CD4-positive, CD25-positive, alpha-beta regulatory T cell (primary cell): ENCODE measurements around the gene C2CD3. TPM values are rescaled to one million over a fixed set of nuclear protein-coding genes. Genes with fewer than 3 reads are reported as not detected.

ENCODE experiments used
- ATAC-seq, 2 donors: fragments of 150-1000 bp; cut with Tn5 transposase; one replicate each; pipeline ENCODE4 v1.10.0; 2021; ENCODE audit warnings: low read depth in 2 of 2, moderate number of reproducible peaks in 2 of 2, moderate library complexity in 1 of 2
- DNase-seq, 3 donors: peaks; one replicate each; pipeline versions ENCODE4 v3.0.0 to v3.0.0-alpha.2; 2012 to 2022; ENCODE audit warnings: mixed read lengths in 1 of 3
- H3K27ac ChIP-seq: one replicate; pipeline ENCODE4 v1.7.0; 2013; ENCODE audit warnings: mild to moderate bottlenecking, low read length; ENCODE audit not compliant: insufficient read depth, poor library complexity, severe bottlenecking
- H3K27me3 ChIP-seq: one replicate; pipeline ENCODE4 v1.7.0; 2013; ENCODE audit warnings: low read length; ENCODE audit not compliant: control insufficient read depth, insufficient read depth
- H3K36me3 ChIP-seq: one replicate; pipeline ENCODE4 v1.7.0; 2013; ENCODE audit warnings: mild to moderate bottlenecking, low read length, moderate library complexity; ENCODE audit not compliant: control insufficient read depth, insufficient read depth
- H3K4me1 ChIP-seq: 2 replicates; pipeline ENCODE4 v1.7.0; 2013; ENCODE audit warnings: mild to moderate bottlenecking, low read length; ENCODE audit not compliant: insufficient read depth, control insufficient read depth, poor library complexity, severe bottlenecking
- H3K4me3 ChIP-seq: one replicate; pipeline ENCODE4 v1.7.0; 2013; ENCODE audit warnings: low read depth, mild to moderate bottlenecking, low read length, moderate library complexity
- H3K9me3 ChIP-seq, 2 experiments: 1 replicate in 1 of 2; 2 replicates in 1 of 2; pipeline ENCODE4 v1.7.0; 2013; ENCODE audit warnings: low read length in 2 of 2, mild to moderate bottlenecking in 1 of 2, moderate library complexity in 1 of 2; ENCODE audit not compliant: control insufficient read depth in 2 of 2
- H3K27ac Mint-ChIP-seq, 3 donors: one replicate each; pipeline ENCODE4 v1.8.0; 2020 to 2022; ENCODE audit warnings: mild to moderate bottlenecking in 3 of 3, mixed read lengths in 3 of 3, moderate library complexity in 2 of 3
- H3K27me3 Mint-ChIP-seq: one replicate; pipeline ENCODE4 v1.8.0; 2022; ENCODE audit warnings: mild to moderate bottlenecking, mixed read lengths
- H3K36me3 Mint-ChIP-seq: one replicate; pipeline ENCODE4 v1.8.0; 2020; ENCODE audit warnings: mixed read lengths
- H3K4me1 Mint-ChIP-seq, 4 donors: one replicate each; pipeline ENCODE4 v1.8.0; 2020 to 2022; ENCODE audit warnings: mixed read lengths in 4 of 4, mild to moderate bottlenecking in 1 of 4
- H3K4me3 Mint-ChIP-seq, 4 donors: one replicate each; pipeline ENCODE4 v1.8.0; 2020 to 2022; ENCODE audit warnings: mild to moderate bottlenecking in 4 of 4, mixed read lengths in 4 of 4, moderate library complexity in 3 of 4
- H3K9me3 Mint-ChIP-seq, 7 donors: one replicate each; pipeline ENCODE4 v1.8.0; 2020 to 2022; ENCODE audit warnings: mixed read lengths in 7 of 7, mild to moderate bottlenecking in 3 of 7, moderate library complexity in 2 of 7
- polyA plus RNA-seq, 4 donors: library from polyadenylated mRNA; unstranded; fragments of 300-500 nt; fragmentation: Illumina TruSeq; gene quantifications; one replicate each; pipeline ENCODE4 v1.2.3, GENCODE V29; 2021
- total RNA-seq: library from RNA; stranded (reverse); gene quantifications from one replicate; pipeline ENCODE4 v1.2.3, GENCODE V29; 2022

Gene C2CD3
- total and polyA plus RNA-seq, 5 donors from 2014 or later = 7.2 to 46.4 (median 9.3) TPM

DNA sequence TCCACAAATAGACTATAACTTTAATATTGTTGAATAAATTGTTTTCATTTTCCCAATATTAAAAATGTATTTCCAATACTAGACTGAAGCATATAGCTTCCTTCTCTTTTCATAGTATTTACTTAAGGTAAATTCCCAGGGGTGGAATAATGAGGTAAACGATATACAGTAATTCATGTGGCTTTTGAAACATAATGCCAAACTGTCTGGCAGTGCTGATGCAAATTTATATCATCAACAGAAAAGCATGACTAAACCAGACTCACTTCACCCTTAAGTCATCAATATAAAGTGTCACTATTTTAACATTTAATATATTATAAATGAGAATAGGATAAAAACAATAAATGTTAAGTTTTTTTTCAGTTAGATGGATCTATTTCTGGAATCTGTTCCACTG, 13.6 kb downstream of the C2CD3 start:
- H3K9me3 Mint-ChIP-seq = peaks cover 0 to 2% (median 0%) of the 10 kb centered on the region in 7 donors
- H3K36me3 ChIP-seq = peaks cover 11% of the 10 kb centered on the region
- peaks cover 59% of the 10 kb centered on the region for H3K36me3 Mint-ChIP-seq
- no peaks in the 10 kb centered on the region for H3K4me1 ChIP-seq
- peaks cover 24 to 34% (median 27%) of the 10 kb centered on the region in 4 donors for H3K4me1 Mint-ChIP-seq
- no peak overlapping the region for H3K4me3 Mint-ChIP-seq
- H3K27ac Mint-ChIP-seq = no peak overlapping the region
- no peaks in the 10 kb centered on the region for H3K27me3 ChIP-seq
- no peak overlapping the region for H3K4me3 ChIP-seq
- H3K27me3 Mint-ChIP-seq = no peaks in the 10 kb centered on the region
- no peaks in the 10 kb centered on the region for H3K9me3 ChIP-seq
- DNase-seq (no peak), ATAC-seq (no peak)
- H3K27ac ChIP-seq = no peak overlapping the region

DNA sequence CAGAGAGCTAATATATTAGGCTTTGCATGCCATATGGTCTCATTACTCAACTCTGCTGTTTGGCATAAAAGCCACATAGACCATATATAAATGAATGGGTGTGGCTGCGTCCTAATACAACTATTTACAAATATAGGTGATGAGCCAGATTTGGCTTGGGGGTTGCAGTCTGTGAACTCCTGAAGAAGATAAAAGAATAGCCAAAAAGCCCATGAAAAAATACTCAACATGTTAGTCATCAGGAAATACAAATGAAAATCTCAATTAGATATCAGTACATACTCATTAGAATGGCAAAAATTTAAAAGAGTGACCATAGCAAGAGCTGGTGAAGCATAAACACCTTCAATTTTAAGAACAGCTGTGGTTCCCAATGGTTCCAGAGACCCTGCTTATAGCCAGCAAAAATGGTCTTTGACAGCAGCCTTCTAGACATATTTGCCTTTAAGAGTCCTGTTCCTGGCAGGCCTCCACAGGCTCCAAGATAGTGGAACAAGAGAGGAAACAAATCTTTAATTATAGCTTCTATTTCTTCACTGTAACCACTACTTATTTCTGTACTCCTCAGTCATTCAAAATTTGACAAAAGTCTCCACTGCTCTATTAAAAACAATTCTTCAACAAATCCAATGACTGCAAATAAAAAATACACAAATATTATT, 16.1 kb downstream of the C2CD3 start:
- peaks cover 15 to 29% (median 20%) of the 10 kb centered on the region in 4 donors for H3K4me1 Mint-ChIP-seq
- peaks cover 51% of the 10 kb centered on the region for H3K36me3 Mint-ChIP-seq
- Histone ChIP-seq H3K27me3 (no peaks in the 10 kb centered on the region), H3K27ac (no peak overlapping the region), H3K36me3 (peaks cover 6% of the 10 kb centered on the region), H3K4me3 (no peak overlapping the region), H3K4me1 (no peaks in the 10 kb centered on the region), H3K9me3 (no peaks in the 10 kb centered on the region)
- no peak for DNase-seq
- ATAC-seq = no peak
- no peak overlapping the region for H3K4me3 Mint-ChIP-seq
- H3K27ac Mint-ChIP-seq = no peak overlapping the region
- no peaks in the 10 kb centered on the region for H3K27me3 Mint-ChIP-seq
- H3K9me3 Mint-ChIP-seq = peaks cover 0 to 2% (median 0%) of the 10 kb centered on the region in 7 donors

- no peaks in the 10 kb centered on the region for H3K27me3 ChIP-seq
- no peak overlapping the region for H3K27ac ChIP-seq
- no peak for DNase-seq
- no peak overlapping the region for H3K4me3 ChIP-seq
- no peak for ATAC-seq
- Mint-ChIP-seq H3K4me1 (peaks cover 15 to 33% (median 24%) of the 10 kb centered on the region in 4 donors), H3K27me3 (no peaks in the 10 kb centered on the region), H3K27ac (peak overlapping the region in 1 of 3 donors; percentile 18), H3K4me3 (no peak overlapping the region), H3K36me3 (peaks cover 53% of the 10 kb centered on the region), H3K9me3 (peaks cover 0 to 2% (median 0%) of the 10 kb centered on the region in 7 donors)
- H3K36me3 ChIP-seq = peaks cover 4% of the 10 kb centered on the region
- H3K9me3 ChIP-seq = no peaks in the 10 kb centered on the region
- no peaks in the 10 kb centered on the region for H3K4me1 ChIP-seq
These were observed 17.6 kb downstream of the C2CD3 start for GRCh38 chr11:74153224-74153623.

- Histone ChIP-seq H3K4me3 (no peak overlapping the region), H3K27me3 (no peaks in the 10 kb centered on the region), H3K27ac (no peak overlapping the region), H3K9me3 (no peaks in the 10 kb centered on the region), H3K36me3 (no peaks in the 10 kb centered on the region), H3K4me1 (no peaks in the 10 kb centered on the region)
- no peak overlapping the region for H3K27ac Mint-ChIP-seq
- DNase-seq (no peak), ATAC-seq (no peak)
- peaks cover 37% of the 10 kb centered on the region for H3K36me3 Mint-ChIP-seq
- H3K9me3 Mint-ChIP-seq = no peaks in the 10 kb centered on the region
- no peaks in the 10 kb centered on the region for H3K27me3 Mint-ChIP-seq
- peaks cover 6 to 16% (median 10%) of the 10 kb centered on the region in 4 donors for H3K4me1 Mint-ChIP-seq
- H3K4me3 Mint-ChIP-seq = no peak overlapping the region
These were observed 23.4 kb downstream of the C2CD3 start for GRCh38 chr11:74147199-74147929.

DNA sequence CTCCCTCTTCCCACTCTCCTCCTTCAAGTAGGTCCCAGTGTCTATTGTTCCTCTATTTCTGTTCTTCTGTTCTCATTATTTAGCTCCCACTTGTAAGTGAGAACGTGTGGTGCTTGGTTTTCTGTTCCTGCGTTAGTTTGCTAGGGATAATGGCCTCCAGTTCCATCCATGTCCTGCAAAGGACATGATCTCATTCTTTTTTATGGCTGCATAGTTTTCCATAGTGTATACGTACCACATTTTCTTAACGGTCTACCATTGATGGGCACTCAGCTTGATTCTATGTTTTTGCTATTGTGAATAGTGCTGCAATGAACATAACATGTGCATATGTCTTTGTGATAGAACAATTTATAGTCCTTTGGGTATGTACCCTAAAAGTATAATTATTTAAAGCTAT, 26.2 kb downstream of the C2CD3 start:
- peaks cover under 1% of the 10 kb centered on the region for H3K36me3 ChIP-seq
- DNase-seq = no peak
- no peak overlapping the region for H3K27ac ChIP-seq
- no peak overlapping the region for H3K27ac Mint-ChIP-seq
- peaks cover 33% of the 10 kb centered on the region for H3K36me3 Mint-ChIP-seq
- no peak overlapping the region for H3K4me3 ChIP-seq
- H3K27me3 ChIP-seq = no peaks in the 10 kb centered on the region
- no peak overlapping the region for H3K4me3 Mint-ChIP-seq
- H3K9me3 ChIP-seq = no peaks in the 10 kb centered on the region
- no peaks in the 10 kb centered on the region for H3K9me3 Mint-ChIP-seq
- H3K4me1 ChIP-seq = no peaks in the 10 kb centered on the region
- no peak for ATAC-seq
- no peaks in the 10 kb centered on the region for H3K27me3 Mint-ChIP-seq
- peaks cover 5 to 11% (median 8%) of the 10 kb centered on the region in 4 donors for H3K4me1 Mint-ChIP-seq

DNA sequence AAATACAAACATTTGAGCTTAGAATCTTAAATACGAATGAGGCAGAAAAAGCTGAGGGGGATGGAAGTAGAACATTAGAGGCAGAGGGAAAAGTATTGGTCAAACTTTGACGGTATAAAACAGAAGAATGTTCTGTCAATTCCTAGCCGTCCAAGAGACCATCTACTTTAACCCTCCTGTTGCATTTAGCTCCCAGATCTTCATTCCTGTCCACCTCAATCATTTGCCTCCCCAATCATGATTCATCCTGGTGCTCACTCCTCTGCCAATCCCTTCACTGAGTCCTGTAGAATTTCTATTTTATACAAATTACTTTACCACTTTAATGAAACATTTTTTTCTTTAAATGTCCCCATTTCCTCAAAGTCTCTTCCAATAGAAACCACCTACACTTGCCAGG, 28.2 kb downstream of the C2CD3 start:
- no peak for DNase-seq

GRCh38 chr11:74141908-74142307, 28.9 kb downstream of the C2CD3 start:
- ATAC-seq = no peak
- Histone ChIP-seq H3K36me3 (peaks cover 19% of the 10 kb centered on the region), H3K27ac (no peak overlapping the region), H3K9me3 (no peaks in the 10 kb centered on the region), H3K4me3 (no peak overlapping the region), H3K4me1 (no peaks in the 10 kb centered on the region), H3K27me3 (no peaks in the 10 kb centered on the region)
- peak overlapping the region in 1 of 3 donors; percentile 6 for H3K27ac Mint-ChIP-seq
- no peaks in the 10 kb centered on the region for H3K27me3 Mint-ChIP-seq
- H3K36me3 Mint-ChIP-seq = peaks cover 35% of the 10 kb centered on the region
- H3K9me3 Mint-ChIP-seq = no peaks in the 10 kb centered on the region
- H3K4me1 Mint-ChIP-seq = peaks cover 3 to 7% (median 5%) of the 10 kb centered on the region in 4 donors
- no peak for DNase-seq
- H3K4me3 Mint-ChIP-seq = no peak overlapping the region

More for the DNA sequence above, 28.2 kb downstream of the C2CD3 start:
- Histone ChIP-seq H3K27me3 (no peaks in the 10 kb centered on the region), H3K27ac (no peak overlapping the region), H3K36me3 (peaks cover 19% of the 10 kb centered on the region), H3K4me1 (no peaks in the 10 kb centered on the region), H3K9me3 (no peaks in the 10 kb centered on the region), H3K4me3 (no peak overlapping the region)
- H3K27me3 Mint-ChIP-seq = no peaks in the 10 kb centered on the region
- peaks cover 39% of the 10 kb centered on the region for H3K36me3 Mint-ChIP-seq
- peaks cover 0 to 7% (median 5%) of the 10 kb centered on the region in 4 donors for H3K4me1 Mint-ChIP-seq
- no peaks in the 10 kb centered on the region for H3K9me3 Mint-ChIP-seq
- no peak overlapping the region for H3K4me3 Mint-ChIP-seq
- H3K27ac Mint-ChIP-seq = peak overlapping the region in 2 of 3 donors; percentile 6 to 84
- no peak for ATAC-seq
